Large intestine (tissue), 3 donors: Measurements from ENCODE around the gene NCAPH2. TPM values are rescaled to one million over a fixed set of nuclear protein-coding genes. Genes with fewer than 3 reads are reported as not detected.

ENCODE experiments used
- DNase-seq, 2 donors: peaks; one replicate each; pipeline versions ENCODE4 v3.0.0 to v3.0.0-alpha.2; 2013
- H3K27ac ChIP-seq: one replicate; pipeline ENCODE4 v1.5.1; 2013; ENCODE audit warnings: low read length
- H3K27me3 ChIP-seq: 2 replicates; pipeline ENCODE4 v1.6.1; 2013; ENCODE audit warnings: low read length; ENCODE audit not compliant: control insufficient read depth, insufficient read depth
- H3K36me3 ChIP-seq: 2 replicates; pipeline ENCODE4 v1.6.1; 2013; ENCODE audit warnings: low read length; ENCODE audit not compliant: control insufficient read depth, insufficient read depth
- H3K4me1 ChIP-seq: one replicate; pipeline ENCODE4 v1.6.1; 2013; ENCODE audit warnings: low read length; ENCODE audit not compliant: control insufficient read depth, insufficient read depth
- H3K4me3 ChIP-seq: one replicate; pipeline ENCODE4 v1.5.1; 2013; ENCODE audit warnings: low read length
- H3K9me3 ChIP-seq: one replicate; pipeline ENCODE4 v1.6.1; 2013; ENCODE audit warnings: mild to moderate bottlenecking, low read depth, low read length, moderate library complexity; ENCODE audit not compliant: control insufficient read depth
- WGBS: methylation state at CpG from one replicate; pipeline ENCODE4 v1.1.5; 2013; ENCODE audit warnings: low lambda C conversion rate; ENCODE audit not compliant: insufficient coverage; 5-methylcytosine and 5-hydroxymethylcytosine counted together
- polyA plus RNA-seq: library from polyadenylated mRNA; unstranded; fragments of 120-200 nt; gene quantifications from one replicate; pipeline ENCODE4 v1.2.1, GENCODE V29; 2013

The NCAPH2 gene
- polyA plus RNA-seq, 1 donor: 31.2 TPM

- peaks cover 33% of the 10 kb centered on the region for H3K36me3 ChIP-seq
- H3K4me3 ChIP-seq: no peak overlapping the region
- no peaks in the 10 kb centered on the region for H3K9me3 ChIP-seq
- no peak overlapping the region for H3K27ac ChIP-seq
- H3K27me3 ChIP-seq: no peaks in the 10 kb centered on the region
- H3K4me1 ChIP-seq: peaks cover 14% of the 10 kb centered on the region
- no peak for DNase-seq
- no CpG with 5 or more reads among the region's 14 CpGs for WGBS
Observed at GRCh38 chr22:50505276-50505775, 2.7 kb upstream of the NCAPH2 start.

GRCh38 chr22:50505776-50506610, 2.0 kb upstream of the NCAPH2 start:
- peaks cover 14% of the 10 kb centered on the region for H3K4me1 ChIP-seq
- H3K36me3 ChIP-seq: peaks cover 33% of the 10 kb centered on the region
- no CpG with 5 or more reads among the region's 41 CpGs for WGBS
- no peak overlapping the region for H3K4me3 ChIP-seq
- H3K27ac ChIP-seq: no peak overlapping the region
- H3K27me3 ChIP-seq: no peaks in the 10 kb centered on the region
- no peak for DNase-seq
- H3K9me3 ChIP-seq: no peaks in the 10 kb centered on the region

GRCh38 chr22:50506611-50507420, 1.2 kb upstream of the NCAPH2 start:
- Histone ChIP-seq H3K27me3 (no peaks in the 10 kb centered on the region), H3K9me3 (no peaks in the 10 kb centered on the region), H3K4me3 (peak overlapping the region; percentile 99), H3K4me1 (peaks cover 14% of the 10 kb centered on the region), H3K36me3 (peaks cover 33% of the 10 kb centered on the region), H3K27ac (peak overlapping the region; percentile 77)
- WGBS: no CpG with 5 or more reads among the region's 21 CpGs
- DNase-seq: no peak

GRCh38 chr22:50507421-50507990, 518 bp upstream of the NCAPH2 start, which contains the start of gene LMF2:
TSS of gene LMF2 (minus strand) at chr22:50507702. CDS start at chr22:50507675, 27 bp downstream.
- DNase-seq: peak; percentile 77 to 82
- Histone ChIP-seq H3K9me3 (no peaks in the 10 kb centered on the region), H3K27ac (peak within 1 kb of the TSS; percentile 77), H3K36me3 (peaks cover 31% of the 10 kb centered on the region), H3K4me3 (peak within 1 kb of the TSS; percentile 99), H3K27me3 (no peaks in the 10 kb centered on the region), H3K4me1 (peaks cover 14% of the 10 kb centered on the region)
- no CpG with 5 or more reads among the region's 62 CpGs for WGBS

- DNase-seq: no peak
Observed at GRCh38 chr22:50508897-50509296, 873 bp downstream of the NCAPH2 start.

GRCh38 chr22:50513175-50513574, 5.2 kb downstream of the NCAPH2 start:
- no peaks in the 10 kb centered on the region for H3K27me3 ChIP-seq
- WGBS: no CpG with 5 or more reads among the region's 15 CpGs
- peaks cover 8% of the 10 kb centered on the region for H3K4me1 ChIP-seq
- peaks cover 36% of the 10 kb centered on the region for H3K36me3 ChIP-seq
- no peak for DNase-seq
- no peaks in the 10 kb centered on the region for H3K9me3 ChIP-seq
- H3K4me3 ChIP-seq: no peak overlapping the region
- H3K27ac ChIP-seq: no peak overlapping the region

More at GRCh38 chr22:50508897-50509296, 873 bp downstream of the NCAPH2 start:
- no CpG with 5 or more reads among the region's 3 CpGs for WGBS
- Histone ChIP-seq H3K27me3 (no peaks in the 10 kb centered on the region), H3K36me3 (peaks cover 22% of the 10 kb centered on the region), H3K27ac (peak overlapping the region; percentile 76), H3K4me1 (peaks cover 14% of the 10 kb centered on the region), H3K9me3 (no peaks in the 10 kb centered on the region), H3K4me3 (peak overlapping the region; percentile 83)

GRCh38 chr22:50516068-50516467, 8.0 kb downstream of the NCAPH2 start:
- Histone ChIP-seq H3K27me3 (no peaks in the 10 kb centered on the region), H3K4me1 (no peaks in the 10 kb centered on the region), H3K36me3 (peaks cover 53% of the 10 kb centered on the region), H3K27ac (no peak overlapping the region), H3K4me3 (no peak overlapping the region), H3K9me3 (no peaks in the 10 kb centered on the region)
- DNase-seq: no peak
- WGBS: no CpG with 5 or more reads among the region's 8 CpGs

GRCh38 chr22:50516891-50517290, 8.9 kb downstream of the NCAPH2 start:
- H3K36me3 ChIP-seq: peaks cover 60% of the 10 kb centered on the region
- DNase-seq: no peak
- WGBS: no CpG with 5 or more reads among the region's 16 CpGs
- no peaks in the 10 kb centered on the region for H3K27me3 ChIP-seq
- no peaks in the 10 kb centered on the region for H3K4me1 ChIP-seq
- no peak overlapping the region for H3K4me3 ChIP-seq
- H3K27ac ChIP-seq: no peak overlapping the region
- no peaks in the 10 kb centered on the region for H3K9me3 ChIP-seq

- no peak for DNase-seq
- Histone ChIP-seq H3K4me1 (no peaks in the 10 kb centered on the region), H3K27ac (no peak overlapping the region), H3K9me3 (no peaks in the 10 kb centered on the region), H3K36me3 (peaks cover 65% of the 10 kb centered on the region), H3K4me3 (no peak overlapping the region), H3K27me3 (no peaks in the 10 kb centered on the region)
- no CpG with 5 or more reads among the region's 20 CpGs for WGBS
Observed at GRCh38 chr22:50517495-50518260, 9.7 kb downstream of the NCAPH2 start.
